Fibroblast of skin of abdomen (primary cell): ENCODE results near the gene PARM1.

Source experiments
- DNase-seq: peaks from one replicate; pipeline ENCODE4 v3.0.0-alpha.2; 2013

PARM1 gene

GRCh38 chr4:75089206-75089605 lies 156.3 kb downstream of the PARM1 start:
- DNase-seq = no peak

DNA sequence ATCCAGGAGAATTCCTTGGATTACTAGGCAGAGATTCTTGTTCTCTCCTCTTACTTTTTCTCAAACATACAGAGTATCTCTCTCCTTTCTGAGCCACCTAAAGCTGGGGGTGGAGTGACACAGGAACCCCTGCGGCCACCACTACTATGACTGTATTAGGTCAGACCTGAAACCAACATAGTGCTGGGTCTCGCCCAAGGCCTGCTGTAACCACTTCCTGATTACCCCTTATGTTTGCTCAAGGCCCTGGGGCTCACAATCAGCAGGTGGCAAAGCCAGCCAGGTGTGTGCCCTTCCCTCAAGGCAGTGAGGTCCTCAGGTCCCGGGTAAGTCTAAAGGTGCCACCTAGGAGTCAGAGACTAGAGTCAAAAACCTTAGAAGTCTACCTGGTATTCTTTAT lies 166.4 kb downstream of the PARM1 start:
- no peak for DNase-seq
